Left renal pelvis (tissue), 4 donors: Measurements from ENCODE around the gene CBFA2T3. TPM values are rescaled to one million over a fixed set of nuclear protein-coding genes. Genes with fewer than 3 reads are reported as not detected.
"Not testable (repeated sequence)": the region's sequence is repeated elsewhere in the genome, so short reads cannot be mapped to it uniquely, and the experiment has no call there.

ENCODE experiments used
- DNase-seq, 4 donors: peaks; one replicate each; pipeline ENCODE4 v3.0.0-alpha.2; 2013; ENCODE audit warnings: low read depth in 4 of 4, low spot score in 3 of 4
- polyA plus RNA-seq, 4 donors: library from polyadenylated mRNA; unstranded; fragments of 120-200 nt; gene quantifications; one replicate each; pipeline ENCODE4 v1.2.1, GENCODE V29; 2013; ENCODE audit not compliant: insufficient read length in 4 of 4

CBFA2T3 gene
- polyA plus RNA-seq, result 1 to 10 TPM; 2.7 to 3.5 (median 3.2) TPM

DNA sequence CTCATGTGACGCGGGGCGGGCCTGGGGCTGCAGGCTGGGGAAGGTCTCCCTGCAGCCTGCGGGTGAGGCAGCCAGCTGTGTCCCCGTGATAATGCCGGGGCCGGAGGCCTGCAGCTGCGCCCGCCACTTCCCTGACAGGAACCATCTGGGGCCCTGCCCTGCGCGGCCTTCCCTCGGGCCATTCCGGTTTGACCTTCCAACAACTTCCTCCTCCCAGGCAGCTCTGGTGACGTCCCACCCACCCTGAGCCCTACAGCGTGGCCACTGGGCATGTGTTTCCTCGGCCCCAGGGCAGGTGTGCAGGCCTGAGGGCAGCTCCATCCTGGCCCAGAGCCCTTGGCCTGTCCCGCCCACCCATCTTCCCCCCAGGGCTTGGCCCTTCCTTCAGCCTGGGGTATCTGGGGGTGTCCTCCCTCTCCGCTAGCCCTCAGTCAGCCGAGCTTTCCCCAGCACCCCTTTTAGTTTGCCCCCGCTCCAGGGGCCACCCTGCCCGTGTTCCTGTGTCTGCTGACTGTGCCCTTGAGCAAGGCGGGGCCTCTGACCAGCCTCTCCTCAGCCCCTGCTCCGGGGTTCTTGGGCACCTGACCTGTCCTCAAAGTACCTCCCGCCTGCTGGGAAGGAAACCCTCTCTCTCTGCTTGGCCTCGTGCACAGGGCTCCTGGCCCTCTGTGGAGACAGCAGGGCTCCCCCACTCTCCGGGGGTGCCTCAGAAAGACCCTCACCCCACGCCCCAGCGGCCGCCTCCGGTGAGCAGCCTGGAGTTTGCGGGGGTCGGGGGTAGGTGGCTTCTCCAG is at the start of gene CBFA2T3:
Gene CBFA2T3, minus strand, starts transcription at position 190 of the 794 bp plus-strand sequence. CDS start 400 bp downstream, outside the sequence.
- peak in 3 of 4 donors; percentile 51 to 67 (median 59) for DNase-seq

DNA sequence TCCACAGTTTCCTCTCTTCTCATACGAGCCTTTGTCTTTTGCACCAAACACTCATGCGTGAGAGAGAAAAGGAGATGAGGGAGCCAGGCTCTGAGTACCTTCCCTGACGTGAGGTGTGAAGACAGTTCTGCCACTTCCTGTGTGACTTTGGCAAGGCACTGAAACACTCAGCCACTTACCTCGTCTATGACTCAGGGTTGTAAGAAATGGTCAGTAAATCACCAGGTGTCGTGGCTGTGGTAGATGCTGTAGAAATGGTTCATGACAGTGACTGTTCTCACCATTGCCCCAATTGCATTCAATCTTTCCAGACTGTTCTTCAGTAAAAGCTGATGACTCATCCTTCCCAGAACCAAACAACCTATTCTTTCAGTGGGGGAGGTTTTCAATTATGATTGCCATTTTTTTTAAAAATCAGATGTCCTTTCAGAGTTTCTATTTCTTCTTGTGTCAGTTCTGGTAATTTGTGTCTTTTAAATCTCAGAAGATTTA is 49.2 kb upstream of the CBFA2T3 start:
- DNase-seq, result no peak

DNA sequence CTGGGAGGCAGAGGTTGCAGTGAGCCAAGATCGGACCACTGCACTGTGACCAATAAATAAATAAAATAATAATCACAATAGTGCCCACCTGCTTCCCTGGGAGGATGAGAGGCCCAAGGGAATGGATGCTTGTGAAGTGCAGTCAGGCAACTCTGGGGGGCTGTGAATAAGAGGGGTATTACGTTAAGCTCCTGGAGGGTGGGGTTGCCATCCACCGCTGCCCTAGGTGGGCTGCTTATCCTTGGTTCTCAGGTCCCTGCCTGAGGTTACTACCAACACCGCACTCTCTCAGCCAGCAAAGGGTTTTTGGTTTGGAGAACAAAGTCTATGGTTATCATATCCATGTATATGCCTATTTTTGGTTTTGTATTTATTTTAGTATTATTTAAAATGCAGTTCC is 48.6 kb upstream of the CBFA2T3 start:
- DNase-seq, result no peak

DNA sequence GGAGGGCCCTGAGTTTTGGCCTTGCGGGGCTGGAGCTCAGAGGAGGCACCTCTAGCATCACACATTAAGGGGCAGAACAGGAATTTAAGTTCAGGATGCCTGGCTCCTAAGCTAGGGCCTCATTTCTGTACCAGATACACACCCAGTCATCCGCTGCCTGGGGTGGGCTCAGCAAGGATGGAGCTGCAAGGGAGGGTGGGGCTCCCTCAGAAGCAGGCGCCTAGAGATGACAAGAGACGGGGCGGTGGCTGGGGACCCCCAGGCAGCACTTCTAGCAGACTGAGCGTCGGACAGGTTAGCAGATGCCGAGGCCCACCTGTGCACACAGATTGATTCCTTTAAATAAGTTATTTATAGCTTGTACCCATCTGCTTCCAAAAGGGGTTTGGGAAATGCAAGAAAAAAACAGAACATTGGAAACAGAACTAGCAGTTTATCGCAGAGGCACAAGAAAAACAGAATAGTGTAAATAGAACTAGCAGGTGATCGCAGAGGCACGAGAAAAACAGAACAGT is 47.6 kb upstream of the CBFA2T3 start:
- DNase-seq, result no peak

DNA sequence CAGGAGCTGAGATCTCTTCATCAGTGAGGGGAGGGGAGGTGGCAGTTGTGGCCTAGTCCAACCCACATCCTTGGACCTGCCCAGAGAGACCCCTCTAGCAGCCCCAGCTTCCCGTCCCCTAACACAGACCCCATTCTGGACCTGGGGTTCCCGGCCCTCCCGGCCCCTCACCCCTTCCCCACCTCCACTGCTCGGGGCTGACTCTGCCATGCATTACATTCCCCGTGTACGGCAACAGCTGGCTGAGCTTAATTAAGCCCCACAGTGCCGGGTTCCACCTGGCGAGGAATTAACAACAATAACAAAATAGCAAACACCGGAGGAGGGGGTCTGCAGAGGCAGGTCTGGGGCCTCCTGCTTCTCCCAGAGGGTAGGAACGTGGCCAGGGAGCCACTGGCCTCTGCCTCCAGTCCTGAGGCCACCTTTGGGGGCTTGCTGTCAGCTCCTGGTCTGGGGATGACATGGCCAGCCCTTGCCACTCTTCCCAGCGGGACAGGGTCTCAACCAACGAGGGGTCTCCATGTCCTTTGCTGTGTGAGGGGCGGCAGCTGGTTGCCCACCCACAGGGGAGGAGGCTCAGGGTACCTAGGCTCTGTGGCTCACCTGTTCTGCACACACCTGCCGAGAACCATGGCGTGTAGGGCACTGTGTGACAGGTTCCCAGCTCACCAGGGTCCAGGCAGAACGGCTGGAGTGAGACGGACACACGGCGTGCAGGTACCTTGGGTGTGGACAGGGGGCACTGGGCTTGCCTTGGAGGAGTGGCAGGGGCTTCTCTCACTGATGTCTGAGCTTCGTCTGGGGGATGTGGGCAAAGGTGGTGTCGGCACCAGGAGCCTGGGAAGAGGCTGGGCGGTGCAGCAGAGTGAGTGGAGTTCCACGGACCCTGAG is 46.9 kb upstream of the CBFA2T3 start:
- no peak for DNase-seq

DNA sequence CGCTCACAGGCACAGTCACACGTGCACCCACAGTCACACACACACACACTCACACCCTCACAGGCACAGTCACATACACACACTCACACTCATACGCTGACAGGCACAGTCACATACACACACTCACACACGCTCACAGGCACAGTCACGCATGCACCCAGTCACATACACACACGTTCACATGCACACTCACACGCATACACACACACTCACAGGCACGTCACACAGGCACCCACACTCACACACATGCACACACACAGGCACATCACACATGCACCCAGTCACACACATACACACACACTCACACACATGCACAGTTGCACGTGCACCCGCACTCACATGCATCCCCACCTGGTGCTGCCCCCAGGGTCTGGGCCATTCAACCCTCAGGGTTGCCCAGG is 46.1 kb upstream of the CBFA2T3 start:
- no peak for DNase-seq

DNA sequence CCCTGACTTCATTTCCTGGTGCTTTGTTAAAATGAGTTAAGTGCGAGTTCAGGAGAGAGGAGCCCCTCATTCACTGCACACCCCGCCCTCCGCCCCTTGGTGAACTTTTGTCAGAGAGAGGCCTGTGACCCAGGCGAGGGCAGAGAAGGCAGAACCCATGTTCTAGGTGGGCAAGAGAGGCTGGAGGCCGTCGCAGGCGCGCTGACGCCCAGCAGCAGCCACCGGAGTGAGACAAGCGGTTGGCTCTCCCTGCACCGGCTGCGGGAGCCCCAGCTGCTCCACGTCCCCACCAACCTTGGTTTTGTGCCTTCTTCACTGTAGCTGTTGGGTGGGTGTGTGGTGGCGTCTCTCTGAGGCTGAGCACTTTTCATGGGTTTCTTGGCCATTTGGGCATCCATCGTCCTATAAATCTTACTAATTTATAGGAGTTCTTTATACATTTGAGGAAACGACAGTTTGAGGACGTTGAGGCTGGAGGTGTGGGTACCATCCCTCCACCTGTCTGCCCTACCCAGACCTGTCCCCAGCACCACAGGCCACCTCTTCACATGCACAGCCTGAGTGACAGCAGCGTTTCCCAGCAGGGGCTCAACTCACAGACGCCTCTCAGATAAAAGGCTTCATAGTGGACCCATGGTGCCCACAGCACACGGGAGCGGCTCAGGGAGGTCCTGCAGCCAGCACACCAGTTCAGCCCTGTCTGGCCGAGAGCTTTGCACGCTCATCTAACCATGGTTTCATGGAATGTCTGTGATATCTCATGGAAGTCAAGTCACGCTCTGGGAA is 45.2 kb upstream of the CBFA2T3 start:
- DNase-seq, result no peak

DNA sequence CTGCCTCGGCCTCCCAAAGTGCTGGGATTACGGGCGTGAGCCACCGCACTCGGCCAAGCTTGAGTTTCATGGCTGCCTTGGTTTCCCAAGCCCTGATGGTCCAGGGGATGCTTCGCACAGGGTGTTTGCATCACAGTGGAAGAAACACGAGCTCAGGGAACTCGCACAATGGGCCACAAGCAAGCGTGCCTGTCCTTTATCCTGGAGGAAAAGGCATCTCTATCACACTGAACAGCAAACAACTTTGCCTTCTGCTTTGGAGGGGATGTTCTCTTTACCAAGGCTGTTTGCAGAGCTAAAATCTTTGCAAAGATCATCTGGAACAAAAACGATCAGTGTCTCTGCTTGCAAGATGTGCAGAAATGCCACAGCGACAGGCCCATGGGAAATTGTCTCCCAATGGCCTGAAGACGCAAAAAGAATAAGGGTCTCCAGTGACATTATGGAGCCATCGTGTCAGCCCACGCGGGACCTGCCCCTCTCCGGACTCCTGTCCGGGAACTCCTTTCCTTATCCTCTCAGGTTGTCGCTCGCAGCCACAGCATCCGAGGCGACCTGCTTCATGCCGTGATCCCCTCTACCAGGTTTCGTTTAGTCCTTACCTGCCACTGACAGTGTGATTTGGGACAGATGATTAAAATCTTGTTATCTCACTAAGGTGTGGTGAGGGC is 44.1 kb upstream of the CBFA2T3 start:
- DNase-seq, result no peak

DNA sequence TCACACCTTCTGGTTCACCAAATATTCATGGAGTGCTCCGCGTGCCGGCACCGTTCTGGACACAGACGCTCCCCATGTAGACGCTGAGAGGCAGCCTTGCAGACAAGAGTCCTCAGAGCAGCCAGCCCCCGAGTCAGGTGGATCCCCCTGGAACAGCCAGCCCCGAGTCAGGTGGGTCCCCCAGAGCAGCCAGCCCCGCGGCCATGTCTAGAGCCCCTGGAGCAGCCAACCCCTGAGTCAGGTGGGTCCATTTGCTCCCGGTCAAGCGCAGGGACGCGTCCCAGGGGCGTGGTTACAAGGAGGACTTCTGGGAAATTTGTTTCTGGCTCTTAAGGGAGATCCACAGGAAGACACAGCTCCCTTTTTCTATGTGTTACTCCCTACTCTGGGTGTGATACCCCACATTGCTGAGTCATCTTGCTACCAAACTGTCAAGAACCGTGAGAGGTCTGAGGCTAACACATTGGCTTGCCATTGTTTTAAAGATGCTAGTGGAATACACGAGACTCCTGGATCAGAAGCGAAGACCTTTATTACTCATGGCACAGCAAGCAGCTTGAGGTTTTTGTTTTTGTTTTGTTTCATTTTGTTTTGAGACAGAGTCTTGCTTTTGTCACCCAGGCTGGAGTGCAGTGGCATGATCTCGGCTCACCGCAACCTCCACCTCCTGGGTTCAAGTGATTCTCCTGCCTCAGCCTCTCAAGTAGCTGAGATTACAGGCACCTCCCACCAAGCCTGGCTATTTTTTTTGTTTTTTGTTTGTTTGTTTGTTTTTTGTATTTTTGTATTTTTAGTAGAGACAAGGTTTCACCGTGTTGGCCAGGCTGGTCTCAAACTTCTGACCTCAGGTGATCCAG is 43.3 kb upstream of the CBFA2T3 start:
- DNase-seq, result no peak

DNA sequence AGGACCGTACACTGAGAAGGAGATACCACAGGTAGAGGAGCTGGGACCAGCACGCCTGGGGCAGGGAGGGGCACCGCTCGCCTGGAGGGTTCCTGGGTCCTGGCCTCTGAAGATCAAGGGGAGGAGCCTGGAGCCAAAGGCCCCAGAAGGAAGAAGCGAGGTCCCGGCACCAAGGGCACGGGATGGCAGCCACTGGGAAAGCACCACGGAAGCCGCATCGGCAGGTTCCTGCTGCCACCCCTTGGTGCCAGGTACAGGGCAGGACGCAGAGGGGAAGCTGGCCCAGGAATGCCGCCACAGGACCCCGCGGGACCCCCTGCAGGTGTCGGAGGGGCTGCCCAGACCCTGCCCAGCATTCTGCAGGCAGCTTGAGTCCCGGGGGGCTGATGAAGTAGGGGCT is 42.5 kb upstream of the CBFA2T3 start:
- no peak for DNase-seq

DNA sequence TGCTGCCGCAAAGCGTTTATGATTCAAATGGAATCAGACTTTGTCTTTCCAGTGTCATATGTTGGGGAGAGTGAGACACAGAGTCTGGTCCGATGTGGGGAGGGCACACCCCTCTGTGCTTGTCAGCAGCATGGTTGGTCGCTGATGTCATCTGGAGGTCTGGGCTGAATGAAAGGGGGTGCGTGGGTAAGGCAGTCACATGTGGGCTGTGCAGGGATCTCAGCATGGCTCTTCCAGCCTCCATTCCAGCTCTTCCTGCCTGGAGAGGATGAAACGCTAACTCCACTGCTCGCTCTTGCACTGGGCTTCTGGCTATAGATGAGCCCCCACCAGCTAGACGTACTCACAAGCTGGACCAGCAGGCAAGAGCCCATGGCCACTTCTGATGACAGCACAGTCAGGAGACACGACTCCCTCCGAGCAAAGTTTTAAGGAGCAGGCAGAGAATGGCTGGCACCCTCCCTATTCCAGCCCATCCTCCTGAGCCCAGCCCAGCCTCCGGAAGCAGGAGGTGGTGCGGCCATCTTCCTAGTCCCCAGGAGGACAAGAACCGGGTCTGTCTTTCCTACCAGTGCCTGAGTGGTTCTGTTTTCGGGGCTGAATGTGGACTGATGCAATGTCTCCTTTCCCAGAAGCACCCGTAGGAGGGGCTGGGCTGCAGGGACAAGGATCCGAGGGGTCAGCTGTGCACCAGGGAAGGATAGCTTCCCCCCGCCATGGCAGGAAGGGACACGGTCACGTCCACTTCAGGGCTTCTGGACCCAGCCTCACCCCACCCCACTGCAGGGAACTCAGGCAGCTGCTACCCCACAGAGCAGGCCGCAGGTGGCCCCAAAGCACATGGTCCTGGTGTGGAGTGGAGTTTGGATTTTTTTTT is 41.5 kb upstream of the CBFA2T3 start:
- no peak for DNase-seq

DNA sequence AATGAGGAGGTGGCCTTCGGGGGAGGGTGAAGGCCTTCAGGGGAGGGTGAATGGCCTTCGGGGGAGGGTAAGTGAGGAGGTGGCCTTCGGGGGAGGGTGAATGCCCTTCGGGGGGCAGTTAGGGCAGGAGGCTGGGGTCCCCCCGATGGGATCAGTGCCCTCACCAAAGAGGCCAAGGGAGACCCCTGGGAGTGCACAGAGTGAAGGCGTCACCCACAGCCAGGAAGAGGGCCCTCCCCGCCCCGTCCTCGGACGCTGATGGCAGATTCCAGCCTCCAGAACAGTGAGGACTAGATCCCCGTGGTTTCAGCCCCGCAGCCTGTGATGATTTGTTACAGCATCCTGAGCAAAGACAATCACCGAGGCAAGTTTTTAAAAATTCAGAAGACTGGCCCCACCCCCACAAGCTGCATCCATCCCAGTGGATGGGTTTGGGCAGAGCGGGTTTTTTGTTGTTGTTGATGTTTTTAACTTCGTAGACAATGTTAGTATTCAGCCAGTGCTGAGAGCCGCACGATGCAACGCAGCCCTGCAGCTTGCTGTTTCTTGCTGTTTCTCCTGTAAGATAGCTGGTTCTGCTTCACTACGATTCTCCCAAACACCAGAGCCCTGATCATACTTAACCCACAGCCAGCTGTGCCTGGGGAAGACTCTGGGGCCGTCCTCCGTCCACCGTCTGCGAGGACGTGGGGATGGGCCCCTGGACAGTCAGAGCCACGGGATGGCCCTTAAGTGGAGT is 40.7 kb upstream of the CBFA2T3 start:
- DNase-seq, result no peak

DNA sequence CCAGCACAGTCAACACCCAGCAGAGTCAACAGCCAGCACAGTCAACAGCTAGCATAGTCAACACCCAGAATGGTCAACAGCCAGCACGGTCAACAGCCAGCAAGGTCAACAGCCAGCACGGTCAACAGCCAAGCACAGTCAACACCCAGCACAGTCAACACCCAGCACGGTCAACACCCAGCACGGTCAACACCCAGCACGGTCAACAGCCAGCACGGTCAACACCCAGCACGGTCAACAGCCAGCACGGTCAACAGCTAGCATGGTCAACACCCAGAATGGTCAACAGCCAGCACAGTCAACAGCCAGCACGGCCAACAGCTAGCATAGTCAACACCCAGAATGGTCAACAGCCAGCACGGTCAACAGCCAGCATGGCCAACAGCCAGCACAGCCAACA is 39.6 kb upstream of the CBFA2T3 start:
- DNase-seq, result not testable (repeated sequence)

DNA sequence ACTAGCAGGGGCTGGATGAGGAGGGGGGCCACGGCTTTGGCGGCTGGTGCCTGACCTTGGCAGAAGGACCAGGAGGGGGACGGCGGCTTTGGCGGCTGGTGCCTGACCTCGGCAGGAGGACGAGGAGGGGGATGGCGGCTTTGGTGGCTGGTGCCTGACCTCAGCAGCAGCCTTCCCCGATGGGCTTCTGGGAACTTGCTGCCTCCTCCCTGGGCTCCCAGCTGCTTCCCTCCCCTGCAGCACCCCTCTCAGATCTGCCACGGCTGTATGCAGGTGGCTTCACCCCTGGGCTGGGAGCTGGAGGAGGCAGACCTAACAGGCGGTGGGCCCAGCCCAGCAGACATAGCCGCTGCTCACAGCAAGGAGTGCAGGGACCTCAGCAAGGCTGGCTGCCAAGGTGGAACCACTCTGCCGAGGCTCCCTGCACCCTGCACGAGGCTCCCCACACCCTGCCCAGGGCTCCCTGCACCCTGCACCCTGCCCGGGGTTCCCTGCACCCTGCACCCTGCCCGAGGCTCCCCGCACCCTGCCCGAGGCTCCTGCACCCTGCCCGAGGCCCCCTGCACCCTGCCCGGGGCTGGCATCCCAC is 38.4 kb upstream of the CBFA2T3 start:
- no peak for DNase-seq

DNA sequence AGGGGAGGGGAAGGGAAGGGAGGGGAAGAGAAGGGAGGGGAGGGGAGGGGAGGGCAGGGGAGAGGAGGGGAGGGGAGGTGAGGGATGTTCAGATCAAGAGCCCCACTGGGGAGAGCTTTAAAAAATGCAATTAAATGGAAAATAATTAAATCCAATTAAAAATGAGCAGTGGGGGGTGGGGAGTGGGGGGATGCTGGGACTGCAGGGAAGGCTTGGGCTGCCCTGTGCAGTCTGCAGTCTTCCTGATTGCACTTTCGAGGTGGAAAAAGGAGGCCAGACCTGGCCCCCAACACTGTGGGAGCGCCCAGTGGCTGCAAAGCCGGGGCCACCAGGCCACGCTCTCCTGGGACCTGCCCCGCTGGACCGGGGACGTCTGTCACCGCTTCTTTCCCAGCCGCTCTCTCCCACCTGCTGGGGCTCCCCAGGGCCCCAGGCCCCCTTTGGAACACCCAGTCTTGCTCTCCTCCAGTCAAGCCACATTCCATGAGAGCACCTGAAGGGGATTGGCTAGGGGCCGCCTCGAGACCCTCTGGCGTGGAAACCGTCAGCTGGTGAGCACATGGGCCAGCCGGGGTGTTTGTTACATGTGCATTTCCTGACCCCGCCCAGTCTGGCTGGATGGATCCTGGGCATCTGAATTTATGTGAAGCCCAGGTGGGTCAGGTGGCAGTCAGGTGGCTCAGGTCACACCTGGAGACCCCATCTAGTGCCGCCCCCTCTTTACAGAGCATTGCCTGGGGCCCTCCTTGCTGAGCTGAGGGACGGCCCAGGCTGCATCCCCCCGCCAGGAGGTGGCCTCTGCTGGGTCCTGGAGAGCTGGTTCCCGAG is 37.6 kb upstream of the CBFA2T3 start:
- DNase-seq, result no peak
